Measurements from ENCODE around the gene EFNA1. TPM values are rescaled to one million over a fixed set of nuclear protein-coding genes. Genes with fewer than 3 reads are reported as not detected.
"Not testable (repeated sequence)": the region's sequence is repeated elsewhere in the genome, so short reads cannot be mapped to it uniquely, and the experiment has no call there.

Gene EFNA1
- total RNA-seq, 1 experiment from 2014 or later: 34.5 TPM

- no peak for DNase-seq (ENCODE audit: low read depth)
Observed at GRCh38 chr1:155092131-155092530, 35.5 kb upstream of the EFNA1 start.

- no peak for DNase-seq (ENCODE audit: low read depth)
Observed at GRCh38 chr1:155092641-155093040, 35.0 kb upstream of the EFNA1 start.

DNA sequence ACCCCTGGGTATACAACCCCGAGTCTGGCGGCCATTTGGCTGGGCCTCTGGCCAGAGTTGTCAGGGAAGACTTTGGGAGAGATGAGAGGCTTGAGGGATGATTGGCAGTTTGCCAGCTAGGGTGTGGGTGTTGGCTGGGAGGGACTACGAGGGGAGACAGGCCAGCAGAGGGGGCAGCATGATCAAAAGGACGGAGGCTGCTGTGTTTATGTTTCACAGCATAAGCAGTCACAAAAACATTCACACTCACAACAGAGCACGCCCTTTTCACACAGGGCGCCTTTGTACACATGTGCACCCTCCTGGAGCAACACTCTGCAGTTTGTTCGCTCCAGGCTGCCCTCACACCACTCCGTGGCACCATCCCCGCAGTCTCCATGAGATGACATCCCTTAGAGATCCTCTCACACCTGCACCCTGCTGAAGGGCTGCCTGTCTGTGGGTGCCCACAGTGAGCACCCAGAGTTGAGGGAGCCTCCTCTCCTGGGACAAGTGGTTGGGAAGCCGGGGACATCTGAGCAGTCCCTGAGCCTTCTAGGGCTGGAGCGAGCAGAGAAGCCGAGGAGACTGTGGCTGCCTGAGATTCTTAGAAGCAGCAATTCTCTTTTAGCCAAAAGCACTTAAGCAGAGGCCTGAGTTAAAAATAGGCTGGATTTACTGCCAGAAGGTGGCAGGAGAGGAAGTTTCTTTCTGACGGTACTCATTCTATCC is 33.6 kb upstream of the EFNA1 start:
- DNase-seq (ENCODE audit: low read depth): peak; percentile 69

DNA sequence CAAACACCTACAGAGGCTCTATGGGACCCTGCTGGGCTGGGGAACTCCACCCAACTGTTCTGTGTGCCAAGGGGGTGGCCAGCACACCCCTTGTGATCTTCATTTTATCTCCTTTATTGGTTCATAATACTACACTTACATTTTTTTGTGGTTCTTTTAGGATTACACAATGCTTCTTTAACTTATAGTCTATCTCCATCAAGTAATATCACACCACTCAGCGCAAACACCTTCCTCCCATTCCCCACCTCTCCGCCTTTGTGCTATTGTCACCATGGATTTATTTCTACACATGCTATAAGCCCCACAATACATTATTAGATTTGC is 33.1 kb upstream of the EFNA1 start:
- DNase-seq (ENCODE audit: low read depth): no peak

DNA sequence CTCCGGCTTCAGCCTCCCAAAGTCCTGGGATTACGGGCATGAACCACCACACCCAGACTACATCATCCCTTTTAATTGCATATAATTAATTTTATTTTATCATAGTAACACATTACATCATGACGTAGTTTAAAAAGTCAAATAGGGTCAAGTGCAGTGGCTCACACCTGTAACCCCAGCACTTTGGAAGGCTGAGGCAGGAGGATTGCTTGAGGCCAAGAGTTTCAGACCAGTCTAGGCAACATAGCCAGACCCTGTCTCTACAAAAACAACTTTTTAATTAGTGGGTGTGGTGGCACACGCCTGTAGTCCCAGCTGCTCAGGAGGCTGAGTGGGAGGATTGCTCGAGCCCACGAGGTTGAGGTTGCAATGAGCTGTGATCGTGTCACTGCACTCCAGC is 28.3 kb upstream of the EFNA1 start:
- no peak for DNase-seq (ENCODE audit: low read depth)

DNA sequence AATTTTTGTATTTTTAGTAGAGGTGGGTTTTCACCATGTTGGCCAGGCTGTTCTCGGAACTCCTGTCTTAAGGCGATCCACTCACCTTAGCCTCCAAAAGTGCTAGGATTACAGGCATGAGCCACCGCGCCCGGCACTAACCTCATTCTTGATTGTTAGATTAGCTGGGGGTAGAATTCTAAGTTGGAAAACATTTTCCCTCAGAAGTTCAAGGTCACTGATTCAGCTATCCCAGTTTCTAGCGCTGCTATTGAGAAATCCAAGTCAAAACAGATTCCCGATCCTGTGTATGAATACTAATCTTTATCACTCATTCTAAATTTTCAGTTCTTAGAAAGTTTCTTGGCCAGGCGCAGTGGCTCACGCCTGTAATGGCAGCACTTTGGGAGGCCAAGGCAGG is 24.4 kb upstream of the EFNA1 start:
- DNase-seq (ENCODE audit: low read depth): no peak

- no peak for DNase-seq (ENCODE audit: low read depth)
Observed at GRCh38 chr1:155104605-155105534, 22.8 kb upstream of the EFNA1 start.

GRCh38 chr1:155105604-155106011 is 22.1 kb upstream of the EFNA1 start:
- DNase-seq (ENCODE audit: low read depth): no peak

- DNase-seq (ENCODE audit: low read depth): no peak
Observed at GRCh38 chr1:155106862-155107261, 20.8 kb upstream of the EFNA1 start.

DNA sequence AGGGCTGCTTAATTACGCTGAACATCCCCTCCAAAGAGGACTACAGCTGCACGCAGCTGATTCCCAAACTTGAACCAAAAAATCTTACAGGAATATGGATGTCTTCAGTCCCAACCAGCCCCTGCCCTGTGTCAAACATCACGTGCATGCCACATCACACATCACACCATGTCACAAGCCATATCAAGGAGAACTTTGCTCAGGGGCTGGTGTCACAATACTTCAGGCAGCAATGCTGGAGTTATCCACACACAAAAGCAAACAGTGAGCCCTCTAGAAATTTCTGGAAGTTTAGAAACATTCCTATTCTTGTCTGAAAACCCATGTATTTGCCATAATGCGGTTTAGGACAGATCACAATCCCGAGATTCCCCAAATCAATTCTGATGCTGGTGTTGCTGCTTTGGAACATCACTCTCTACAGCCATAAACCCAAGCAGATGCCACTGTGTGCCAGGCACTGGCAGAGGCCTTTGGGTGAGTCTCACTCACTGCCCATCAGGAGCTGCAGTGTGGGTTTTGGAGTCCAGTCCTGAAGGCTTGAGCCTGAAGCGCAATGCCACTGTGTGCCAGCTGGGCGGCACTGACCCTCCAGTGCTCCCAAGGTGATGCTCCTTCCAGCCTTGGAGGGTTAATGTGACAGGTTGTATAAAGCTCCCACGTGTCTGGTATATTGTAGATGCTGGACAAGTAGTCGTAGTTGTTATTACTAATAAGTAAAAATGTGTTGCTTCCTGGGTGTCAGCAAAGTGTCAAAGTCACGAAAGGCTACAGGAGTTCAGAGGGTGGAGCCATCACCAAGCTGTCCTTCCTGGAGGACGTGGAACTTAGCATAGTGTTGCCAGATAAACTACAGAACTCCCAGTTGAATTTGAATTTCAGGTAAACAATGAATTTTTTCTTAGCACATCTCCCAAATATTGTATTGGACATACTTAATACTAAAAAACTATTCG is 20.1 kb upstream of the EFNA1 start:
- no peak for DNase-seq (ENCODE audit: low read depth)

GRCh38 chr1:155108296-155108695 is 19.4 kb upstream of the EFNA1 start:
- no peak for DNase-seq (ENCODE audit: low read depth)

DNA sequence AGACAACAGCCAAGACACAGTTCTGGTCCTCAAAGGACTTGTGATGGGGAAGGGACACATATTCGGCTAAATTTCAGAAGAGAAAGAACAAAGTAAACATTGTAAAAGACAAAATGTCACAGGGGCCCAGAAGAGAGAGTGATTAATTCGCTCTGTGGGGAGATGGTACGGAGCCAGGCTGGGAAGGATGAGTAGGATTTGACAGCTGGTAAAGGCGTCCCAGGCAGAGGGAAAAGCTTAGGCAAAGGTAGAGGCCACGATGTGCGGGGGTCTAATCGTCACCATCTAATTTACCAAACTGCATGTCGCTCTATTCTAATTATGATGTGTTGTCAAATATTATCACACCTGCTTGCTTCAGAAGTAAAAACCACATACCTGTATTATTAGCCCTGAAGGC is 17.3 kb upstream of the EFNA1 start:
- no peak for DNase-seq (ENCODE audit: low read depth)

GRCh38 chr1:155110826-155111225 is 16.9 kb upstream of the EFNA1 start:
- no peak for DNase-seq (ENCODE audit: low read depth)

DNA sequence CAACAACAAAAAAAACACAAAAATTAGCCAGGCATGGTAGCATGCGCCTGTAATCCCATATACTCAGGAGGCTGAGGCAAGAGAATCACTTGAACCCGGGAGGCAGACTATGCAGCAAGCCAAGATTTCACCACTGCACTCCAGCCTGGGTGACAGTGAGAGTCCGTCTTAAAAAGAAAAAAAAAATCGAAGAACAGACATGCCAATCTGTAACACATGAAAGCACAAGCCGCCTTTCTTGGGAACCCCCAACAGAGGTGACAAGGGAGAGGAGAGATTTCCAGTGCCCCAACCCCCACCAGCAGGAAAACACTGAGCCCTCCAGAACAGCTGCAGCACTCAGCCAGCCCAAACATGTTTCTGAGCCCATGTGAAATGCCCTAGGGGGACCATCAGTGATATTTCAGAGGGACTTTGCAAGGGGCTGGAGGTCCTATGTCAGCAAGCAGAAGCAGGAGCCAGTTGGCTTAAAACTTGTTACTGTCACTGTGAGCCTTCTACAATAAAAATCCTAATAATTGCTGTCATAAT is 14.2 kb upstream of the EFNA1 start:
- no peak for DNase-seq (ENCODE audit: low read depth)

DNA sequence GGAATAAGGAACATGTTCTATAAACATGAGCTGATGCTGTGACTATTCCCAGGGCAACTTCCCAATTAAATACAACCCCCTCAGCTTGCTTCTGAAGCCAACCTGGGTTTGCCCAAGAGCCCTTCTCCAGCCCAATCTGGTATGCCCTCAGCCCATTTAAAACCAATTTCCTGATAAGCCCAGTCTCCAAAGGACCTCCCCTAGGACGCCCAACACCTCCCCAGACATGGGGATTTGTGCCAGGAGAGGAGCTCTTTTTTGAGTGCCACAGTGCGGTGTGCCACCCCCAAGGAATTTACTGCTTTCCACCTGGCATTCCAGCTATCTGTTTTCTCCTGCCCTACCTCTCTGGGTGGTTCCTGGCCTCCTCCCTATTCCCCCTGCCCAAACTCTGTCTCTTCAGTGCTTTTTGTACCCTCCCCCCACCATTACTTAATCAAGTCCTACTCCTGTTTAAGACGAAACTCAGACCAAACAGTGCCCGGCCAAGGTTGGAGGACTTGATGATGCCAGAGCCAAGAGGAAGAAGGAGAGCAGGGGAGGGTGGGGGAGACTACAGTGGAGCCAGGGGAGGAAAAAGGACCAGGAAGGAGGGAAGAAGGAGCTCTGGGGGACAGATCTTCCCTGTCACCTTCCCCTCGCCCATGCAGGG is 11.4 kb upstream of the EFNA1 start:
- DNase-seq (ENCODE audit: low read depth): no peak

- no peak for DNase-seq (ENCODE audit: low read depth)
Observed at GRCh38 chr1:155117610-155118009, 10.1 kb upstream of the EFNA1 start.

DNA sequence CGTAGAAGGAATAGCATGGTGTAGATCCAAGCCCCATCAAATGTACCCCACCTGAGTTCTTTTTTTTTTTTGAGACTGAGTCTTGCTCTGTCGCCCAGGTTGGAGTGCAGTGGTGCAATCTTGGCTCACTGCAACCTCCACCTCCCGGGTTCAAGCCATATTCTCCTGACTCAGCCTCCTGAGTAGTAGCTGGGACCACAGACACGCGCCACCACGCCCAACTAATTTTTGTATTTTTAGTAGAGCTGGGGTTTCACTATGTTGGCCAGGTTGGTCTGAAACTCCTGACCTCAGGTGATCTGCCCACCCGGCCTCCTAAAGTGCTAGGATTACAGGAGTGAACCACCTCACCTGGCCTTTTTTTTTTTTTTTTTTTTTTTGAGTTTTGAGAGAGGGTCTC is 9.6 kb upstream of the EFNA1 start:
- DNase-seq (ENCODE audit: low read depth): not testable (repeated sequence)

GRCh38 chr1:155120253-155120652 is 7.4 kb upstream of the EFNA1 start:
- DNase-seq (ENCODE audit: low read depth): no peak

GRCh38 chr1:155121249-155121648 is 6.4 kb upstream of the EFNA1 start:
- no peak for DNase-seq (ENCODE audit: low read depth)

DNA sequence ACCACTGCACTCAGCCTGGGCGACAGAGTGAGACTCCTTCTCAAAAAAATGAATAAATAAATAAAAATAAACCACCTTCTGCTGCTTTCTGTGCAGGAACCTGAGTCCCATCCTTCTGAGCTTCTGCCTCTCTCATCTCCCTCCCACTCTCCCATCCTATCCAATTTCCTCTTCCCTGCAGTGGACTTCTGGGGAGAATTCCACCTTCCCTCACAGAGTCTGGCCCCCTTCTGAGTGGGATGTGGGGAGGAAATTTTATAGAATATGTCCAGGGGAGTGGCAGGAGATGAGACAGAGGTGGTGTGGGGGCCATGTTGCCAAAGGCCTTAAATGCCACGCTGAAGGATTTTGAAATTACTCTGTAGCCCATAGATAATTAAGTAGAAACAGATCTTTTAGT is 5.4 kb upstream of the EFNA1 start:
- no peak for DNase-seq (ENCODE audit: low read depth)

DNA sequence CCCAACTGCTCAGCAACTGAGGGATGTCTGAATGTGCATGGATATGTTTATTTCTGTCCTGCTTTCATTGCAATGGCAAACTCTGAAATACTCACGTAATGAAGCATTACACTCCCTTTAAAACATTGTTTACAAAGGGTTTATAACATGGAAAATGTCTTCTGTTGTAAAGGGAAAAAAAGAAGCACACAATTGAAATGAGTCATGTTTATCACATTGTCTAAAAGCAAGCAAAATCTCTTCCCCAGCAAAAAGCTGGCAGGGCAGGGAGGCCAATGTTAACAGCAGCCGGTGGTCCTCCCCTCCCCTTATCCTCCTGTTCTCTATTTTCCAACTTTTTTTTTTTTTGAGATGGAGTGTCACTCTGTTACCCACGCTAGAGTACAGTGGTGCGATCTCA is 3.9 kb upstream of the EFNA1 start:
- DNase-seq (ENCODE audit: low read depth): no peak
